GM12878 (cell line): ENCODE data around the gene TMC8. TPM values are rescaled to one million over a fixed set of nuclear protein-coding genes. Genes with fewer than 3 reads are reported as not detected.

Source experiments
- ATF2 ChIP-seq: IDR thresholded peaks from 2 replicates; pipeline ENCODE4 v1.6.1; 2012; ENCODE audit warnings: low read length, inconsistent platforms
- ATF7 ChIP-seq: fragments of 450-650 bp; IDR thresholded peaks from 2 replicates; pipeline ENCODE4 v1.6.1; 2016; ENCODE audit warnings: low read depth, mild to moderate bottlenecking
- BCL11A ChIP-seq: IDR thresholded peaks from 2 replicates; pipeline ENCODE4 v1.6.1; 2011; ENCODE audit warnings: low read depth, low read length
- CHD1 ChIP-seq: IDR thresholded peaks from 2 replicates; pipeline ENCODE4 v1.6.1; 2012; ENCODE audit warnings: low read depth, low read length, improper control_type of control experiment
- DPF2 ChIP-seq: fragments of 450-650 bp; IDR thresholded peaks from 2 replicates; pipeline ENCODE4 v1.6.1; 2017; ENCODE audit warnings: mild to moderate bottlenecking
- EGR1 ChIP-seq, 2 experiments: IDR thresholded peaks; 1 replicate in 1 of 2; 2 replicates in 1 of 2; pipeline ENCODE4 v1.6.1; 2011 to 2012; ENCODE audit warnings: low read depth in 2 of 2, low read length in 2 of 2, borderline replicate concordance in 1 of 2, mild to moderate bottlenecking in 1 of 2, moderate library complexity in 1 of 2
- GATAD2B ChIP-seq: fragments of 450-650 bp; conservative IDR thresholded peaks from 2 replicates; pipeline ENCODE4 v1.6.1; 2017; ENCODE audit warnings: low read depth, mild to moderate bottlenecking, moderate library complexity
- HCFC1 ChIP-seq: fragments of 150-350 bp; IDR thresholded peaks from 2 replicates; pipeline ENCODE4 v1.6.1; 2014; ENCODE audit warnings: low read length
- IRF4 ChIP-seq: IDR thresholded peaks from 2 replicates; pipeline ENCODE4 v1.6.1; 2011; ENCODE audit warnings: low read depth, low read length
- MEF2A ChIP-seq: IDR thresholded peaks from 2 replicates; pipeline ENCODE4 v1.6.1; 2011; ENCODE audit warnings: low read depth, mild to moderate bottlenecking, low read length, moderate library complexity; ENCODE audit not compliant: insufficient read depth
- NBN ChIP-seq: fragments of 450-650 bp; IDR thresholded peaks from 2 replicates; pipeline ENCODE4 v1.6.1; 2016
- NFXL1 ChIP-seq: fragments of 450-650 bp; IDR thresholded peaks from 2 replicates; pipeline ENCODE4 v1.6.1; 2017; ENCODE audit warnings: antibody characterized with exemption, mild to moderate bottlenecking, borderline replicate concordance
- NFYB ChIP-seq: IDR thresholded peaks from 2 replicates; pipeline ENCODE4 v1.6.1; 2011; ENCODE audit warnings: low read depth, mild to moderate bottlenecking, low read length, improper control_type of control experiment, moderate library complexity; ENCODE audit not compliant: insufficient read depth
- POU2F2 ChIP-seq: IDR thresholded peaks from 3 replicates; pipeline ENCODE4 v1.6.1; 2011; ENCODE audit warnings: low read depth, mild to moderate bottlenecking, low read length, borderline replicate concordance
- RELA ChIP-seq: fragments of 450-650 bp; IDR thresholded peaks from 2 replicates; pipeline ENCODE4 v1.8.0; 2014; ENCODE audit warnings: borderline replicate concordance; ENCODE audit not compliant: partially characterized antibody
- SIX5 ChIP-seq: IDR thresholded peaks from 2 replicates; pipeline ENCODE4 v1.6.1; 2011; ENCODE audit warnings: mild to moderate bottlenecking, low read depth, low read length, moderate library complexity; ENCODE audit not compliant: severe bottlenecking
- SMAD1 ChIP-seq: fragments of 450-650 bp; IDR thresholded peaks from 2 replicates; pipeline ENCODE4 v1.6.1; 2018; ENCODE audit warnings: mild to moderate bottlenecking, low read depth; ENCODE audit not compliant: partially characterized antibody
- SUPT20H ChIP-seq: IDR thresholded peaks from 2 replicates; pipeline ENCODE4 v1.6.1; 2011; ENCODE audit warnings: low read depth, mild to moderate bottlenecking, low read length, moderate library complexity, borderline replicate concordance; ENCODE audit not compliant: control insufficient read depth
- TCF12 ChIP-seq: IDR thresholded peaks from 2 replicates; pipeline ENCODE4 v1.6.1; 2011; ENCODE audit warnings: low read depth, mild to moderate bottlenecking, low read length
- ZBED1 ChIP-seq: IDR thresholded peaks from 2 replicates; pipeline ENCODE4 v1.6.1; 2016; ENCODE audit warnings: borderline replicate concordance
- ZBTB33 ChIP-seq: fragments of 450-650 bp; IDR thresholded peaks from 2 replicates; pipeline ENCODE4 v1.6.1; 2017; ENCODE audit warnings: mild to moderate bottlenecking
- ZBTB40 ChIP-seq: fragments of 450-650 bp; IDR thresholded peaks from 2 replicates; pipeline ENCODE4 v1.6.1; 2016; ENCODE audit warnings: mild to moderate bottlenecking, moderate library complexity, borderline replicate concordance
- ZNF274 ChIP-seq: IDR thresholded peaks from one replicate; pipeline ENCODE4 v1.8.0; 2011; ENCODE audit not compliant: insufficient read length, insufficient read depth
- polyA plus RNA-seq, 11 experiments: library from polyadenylated mRNA; depleted of rRNA in 4 of 11; unstranded in 6 of 11; stranded (reverse) in 5 of 11; fragments of >200 nt; fragmentation: Nextera tagmentation in 4 of 11; fragmentation: Illumina TruSeq in 1 of 11; extraction: Ambion mirVana in 4 of 11; extraction: Trizol in 1 of 11; gene quantifications; 1 replicate in 1 of 11; 2 replicates in 10 of 11; pipeline versions ENCODE4 v1.2.1 to v1.2.3, GENCODE V29; 2011 to 2016; ENCODE audit warnings: inconsistent platforms in 2 of 11, missing spikeins in 2 of 11, low read depth in 1 of 11
- total RNA-seq, 4 experiments: library from RNA; depleted of rRNA in 3 of 4; stranded (reverse); fragments of >200 nt in 3 of 4; fragmentation: Illumina TruSeq in 1 of 4; extraction: Trizol in 1 of 4; gene quantifications; 2 replicates each; pipeline versions ENCODE4 v1.2.1 to v1.2.3, GENCODE V29; 2013 to 2021

TMC8 gene
- total and polyA plus RNA-seq, 10 of the 15 experiments (the other 5 are each of a cell fraction or from before 2014, with no cell fraction given) = 2.7 to 128 (median 40.0) TPM

- no peak for TF ChIP-seq NFXL1
- peak; percentile 41; the same call in 1 of the 2 replicates for TF ChIP-seq NFYB
- TF ChIP-seq ATF2 = peak; percentile 89
- 0 out of 2 replicates have a peak, but pooled peaks have one; percentile 2 for TF ChIP-seq MEF2A
- no peak; the same call in 1 of the 2 replicates for TF ChIP-seq ZBTB40
- TF ChIP-seq ZBED1 = peak; percentile 4; the same call in 1 of the 2 replicates
- no peak for TF ChIP-seq SIX5
- TF ChIP-seq RELA = peak; percentile 94
- no peak for TF ChIP-seq SUPT20H
- no peak for TF ChIP-seq TCF12
- TF ChIP-seq POU2F2 = peak; percentile 89; the same call in 2 of the 3 replicates
- peak; percentile 40; the same call in 1 of the 2 replicates for TF ChIP-seq DPF2
- TF ChIP-seq ZBTB33 = no peak
- peak; percentile 15 for TF ChIP-seq SMAD1
- no peak for TF ChIP-seq ZNF274
- TF ChIP-seq ATF7 = peak; percentile 100
- TF ChIP-seq HCFC1 = no peak; the same call in 1 of the 2 replicates
- TF ChIP-seq BCL11A = peak; percentile 54; the same call in 1 of the 2 replicates
- no peak for TF ChIP-seq IRF4
- peak; percentile 96 for TF ChIP-seq CHD1
- TF ChIP-seq NBN = peak; percentile 97
- 0 out of 2 replicates have a peak, but pooled peaks have one; percentile 53 for TF ChIP-seq GATAD2B
- TF ChIP-seq EGR1 (IDR thresholded peaks at IDR 0.05; ENCODE audit: borderline replicate concordance in 1 of 2, low read depth in 2 of 2, low read length in 2 of 2) = no peak
Observed at GRCh38 chr17:78154903-78155811, 24.6 kb downstream of the TMC8 start (continued).
